WTC11 (cell line): ENCODE results near the gene CDCA4. TPM values are rescaled to one million over a fixed set of nuclear protein-coding genes. Genes with fewer than 3 reads are reported as not detected.
A peak's percentile ranks its signal among the peaks of the same experiment; 100 is the strongest.

Experiments
- ATAC-seq: fragments of 200-7000 bp; cut with Tn5 transposase; 2 replicates; pipeline ENCODE4 v1.10.0; 2021; ENCODE audit warnings: mild to moderate bottlenecking, moderate library complexity
- CTCF ChIA-PET: fragments of 300-600 bp; sonication (Branson Sonifier 250); formaldehyde crosslinking; loops from one replicate; lab custom pipeline; 2021; ENCODE audit warnings: antibody characterized with exemption; lab: Charles Lee
- POLR2A ChIA-PET: fragments of 350-600 bp; sonication (Branson Sonifier 250); formaldehyde crosslinking; loops from one replicate; lab custom pipeline; 2021; ENCODE audit warnings: antibody characterized with exemption; lab: Charles Lee
- DNase-seq: peaks from one replicate; pipeline ENCODE4 v3.0.0; 2021; ENCODE audit warnings: low spot score
- H3K27ac Mint-ChIP-seq: 2 replicates; pipeline ENCODE4 v1.8.0; 2021; ENCODE audit warnings: mixed read lengths
- H3K27me3 Mint-ChIP-seq: 2 replicates; pipeline ENCODE4 v1.8.0; 2021; ENCODE audit warnings: low read depth, mild to moderate bottlenecking, moderate library complexity, mixed read lengths
- H3K36me3 Mint-ChIP-seq: 2 replicates; pipeline ENCODE4 v1.8.0; 2021; ENCODE audit warnings: mixed read lengths
- H3K4me1 Mint-ChIP-seq: 2 replicates; pipeline ENCODE4 v1.8.0; 2022; ENCODE audit warnings: mixed read lengths
- H3K4me3 Mint-ChIP-seq: 2 replicates; pipeline ENCODE4 v1.8.0; 2021; ENCODE audit warnings: mild to moderate bottlenecking, moderate library complexity, mixed read lengths
- H3K9me3 Mint-ChIP-seq: 2 replicates; pipeline ENCODE4 v1.8.0; 2021; ENCODE audit warnings: mixed read lengths
- CBFB ChIP-seq: sonication (generic); formaldehyde crosslinking; IDR thresholded peaks from 2 replicates; pipeline ENCODE4 v1.8.1; 2022; ENCODE audit warnings: mild to moderate bottlenecking, low read depth, missing genetic modification reagents
- CREM ChIP-seq: sonication (generic); formaldehyde crosslinking; IDR thresholded peaks from 2 replicates; pipeline ENCODE4 v1.8.1; 2022; ENCODE audit warnings: mild to moderate bottlenecking, missing genetic modification reagents, moderate library complexity
- JUN ChIP-seq: sonication (generic); formaldehyde crosslinking; IDR thresholded peaks from 2 replicates; pipeline ENCODE4 v1.8.0; 2023; ENCODE audit warnings: mild to moderate bottlenecking, missing genetic modification reagents
- MXD4 ChIP-seq: fragments of 250-450 bp; sonication (Bioruptor Pico); IDR thresholded peaks from 2 replicates; pipeline ENCODE4 v1.8.0; 2021; ENCODE audit warnings: mild to moderate bottlenecking, moderate library complexity, borderline replicate concordance
- SP1 ChIP-seq: sonication (generic); formaldehyde crosslinking; conservative IDR thresholded peaks from 2 replicates; pipeline ENCODE4 v1.8.1; 2022; ENCODE audit warnings: missing genetic modification reagents
- ZNF219 ChIP-seq: sonication (generic); formaldehyde crosslinking; IDR thresholded peaks from 2 replicates; pipeline ENCODE4 v1.8.0; 2023; ENCODE audit warnings: missing genetic modification reagents, mild to moderate bottlenecking, borderline replicate concordance
- ZNF232 ChIP-seq: sonication (generic); formaldehyde crosslinking; IDR thresholded peaks from 2 replicates; pipeline ENCODE4 v1.8.0; 2022; ENCODE audit warnings: mild to moderate bottlenecking, missing genetic modification reagents
- ZNF263 ChIP-seq: sonication (generic); formaldehyde crosslinking; IDR thresholded peaks from 2 replicates; pipeline ENCODE4 v1.8.1; 2022; ENCODE audit warnings: low read depth, mild to moderate bottlenecking, moderate library complexity, missing genetic modification reagents
- ZNF423 ChIP-seq: fragments of 250-450 bp; sonication (Bioruptor Pico); IDR thresholded peaks from 2 replicates; pipeline ENCODE4 v2.1.2; 2022; ENCODE audit warnings: mild to moderate bottlenecking, moderate library complexity
- total RNA-seq: library from RNA; stranded (reverse); gene quantifications from 3 replicates; pipeline ENCODE4 v1.2.3, GENCODE V29; 2021
- TF ChIP-seq, protein P1 (sequence below): sonication (generic); formaldehyde crosslinking; IDR thresholded peaks from 2 replicates; pipeline ENCODE4 v1.8.0; 2023; ENCODE audit warnings: missing genetic modification reagents, mild to moderate bottlenecking, borderline replicate concordance
- TF ChIP-seq, protein P2 (sequence below): fragments of 250-450 bp; sonication (Bioruptor Pico); conservative IDR thresholded peaks from 2 replicates; pipeline ENCODE4 v1.9.0; 2021; ENCODE audit warnings: mild to moderate bottlenecking
- TF ChIP-seq, protein P3 (sequence below): sonication (generic); formaldehyde crosslinking; IDR thresholded peaks from 2 replicates; pipeline ENCODE4 v1.8.1; 2022; ENCODE audit warnings: low read depth, missing genetic modification reagents, borderline replicate concordance
- TF ChIP-seq, protein P4 (sequence below): sonication (generic); formaldehyde crosslinking; IDR thresholded peaks from 2 replicates; pipeline ENCODE4 v1.8.0; 2023; ENCODE audit warnings: mild to moderate bottlenecking, missing genetic modification reagents

Gene CDCA4
- total RNA-seq, 1 experiment from 2014 or later: 63.3 TPM

DNA sequence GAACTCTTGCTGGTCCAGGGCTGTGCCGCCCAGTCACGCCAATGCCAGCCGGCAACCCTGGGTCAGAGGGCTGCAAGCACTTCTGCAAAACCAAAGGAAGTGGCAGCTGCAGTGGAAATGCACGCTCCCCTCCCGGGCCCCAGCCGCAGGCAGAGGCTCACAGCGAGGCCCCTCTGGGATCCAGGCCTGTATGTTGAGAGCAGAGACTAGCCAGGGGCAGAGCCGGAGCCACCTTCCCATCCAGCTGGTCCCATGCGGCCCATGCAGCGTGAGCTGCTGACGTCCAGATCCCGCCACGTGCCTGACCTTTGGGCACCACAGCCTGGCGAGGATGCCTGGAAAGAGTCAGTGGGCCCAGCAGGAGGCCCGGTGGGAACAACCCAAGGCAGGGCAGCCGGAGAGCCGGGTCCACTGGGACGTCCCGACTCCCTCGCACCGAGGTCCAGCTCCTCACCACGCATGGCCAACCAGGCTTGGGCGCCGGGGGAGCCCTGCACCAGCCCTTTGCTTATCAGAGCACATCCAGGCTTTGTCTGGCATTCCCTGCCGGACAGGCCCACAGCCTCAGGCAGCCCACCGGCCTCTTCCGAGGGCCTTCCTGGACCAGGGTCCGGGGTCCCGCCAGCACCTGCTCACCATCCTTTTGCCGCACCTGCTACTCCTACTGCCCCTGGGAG, 40.0 kb upstream of the CDCA4 start (continued):
- TF ChIP-seq ZNF232: no peak
- TF ChIP-seq MXD4: no peak
- TF ChIP-seq CBFB (CRISPR knock-in tag): no peak
- TF ChIP-seq SP1 (CRISPR knock-in tag): no peak

DNA sequence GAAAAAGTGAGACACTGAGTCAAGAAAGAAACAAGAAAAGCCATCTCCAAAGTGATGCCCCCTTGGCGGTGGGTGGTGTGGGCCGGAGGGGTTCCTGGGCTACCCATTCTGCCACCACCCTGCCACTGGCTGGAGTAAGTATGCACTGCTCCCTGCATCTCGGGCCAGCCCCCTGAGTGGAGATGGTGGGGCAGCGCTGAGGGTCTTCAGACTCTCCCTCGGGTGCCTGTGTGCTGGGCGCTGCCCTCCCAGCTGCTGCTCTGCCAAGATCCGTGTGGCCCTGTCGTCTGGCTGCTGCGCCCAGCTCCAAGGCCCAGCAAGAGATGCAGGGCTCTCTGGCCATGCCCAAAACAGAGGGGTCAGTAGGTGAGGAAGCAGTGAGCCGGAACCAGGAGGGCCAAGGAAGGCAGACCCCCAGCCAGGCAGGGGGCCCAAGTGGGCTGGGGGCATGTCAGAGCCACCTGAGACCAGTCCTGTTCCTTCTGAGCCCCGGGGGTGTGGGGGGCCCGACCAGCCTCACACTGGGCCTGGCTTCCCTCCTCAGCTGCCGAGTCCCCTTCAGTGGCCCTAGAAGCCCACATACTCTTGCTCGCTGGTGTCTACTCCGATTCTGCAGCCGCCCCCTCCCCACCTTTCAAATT, 39.2 kb upstream of the CDCA4 start:
- Mint-ChIP-seq H3K4me1 (peaks cover 15% of the 10 kb centered on the region; the same call in 1 of the 2 replicates), H3K27ac (no peak overlapping the region), H3K9me3 (no peaks in the 10 kb centered on the region), H3K36me3 (no peaks in the 10 kb centered on the region)
- no peak for ATAC-seq
- TF ChIP-seq CREM (CRISPR knock-in tag) (no peak), ZNF263 (no peak), JUN (no peak), ZNF423 (CRISPR knock-in tag) (no peak)
- TF ChIP-seq, protein P1, sequence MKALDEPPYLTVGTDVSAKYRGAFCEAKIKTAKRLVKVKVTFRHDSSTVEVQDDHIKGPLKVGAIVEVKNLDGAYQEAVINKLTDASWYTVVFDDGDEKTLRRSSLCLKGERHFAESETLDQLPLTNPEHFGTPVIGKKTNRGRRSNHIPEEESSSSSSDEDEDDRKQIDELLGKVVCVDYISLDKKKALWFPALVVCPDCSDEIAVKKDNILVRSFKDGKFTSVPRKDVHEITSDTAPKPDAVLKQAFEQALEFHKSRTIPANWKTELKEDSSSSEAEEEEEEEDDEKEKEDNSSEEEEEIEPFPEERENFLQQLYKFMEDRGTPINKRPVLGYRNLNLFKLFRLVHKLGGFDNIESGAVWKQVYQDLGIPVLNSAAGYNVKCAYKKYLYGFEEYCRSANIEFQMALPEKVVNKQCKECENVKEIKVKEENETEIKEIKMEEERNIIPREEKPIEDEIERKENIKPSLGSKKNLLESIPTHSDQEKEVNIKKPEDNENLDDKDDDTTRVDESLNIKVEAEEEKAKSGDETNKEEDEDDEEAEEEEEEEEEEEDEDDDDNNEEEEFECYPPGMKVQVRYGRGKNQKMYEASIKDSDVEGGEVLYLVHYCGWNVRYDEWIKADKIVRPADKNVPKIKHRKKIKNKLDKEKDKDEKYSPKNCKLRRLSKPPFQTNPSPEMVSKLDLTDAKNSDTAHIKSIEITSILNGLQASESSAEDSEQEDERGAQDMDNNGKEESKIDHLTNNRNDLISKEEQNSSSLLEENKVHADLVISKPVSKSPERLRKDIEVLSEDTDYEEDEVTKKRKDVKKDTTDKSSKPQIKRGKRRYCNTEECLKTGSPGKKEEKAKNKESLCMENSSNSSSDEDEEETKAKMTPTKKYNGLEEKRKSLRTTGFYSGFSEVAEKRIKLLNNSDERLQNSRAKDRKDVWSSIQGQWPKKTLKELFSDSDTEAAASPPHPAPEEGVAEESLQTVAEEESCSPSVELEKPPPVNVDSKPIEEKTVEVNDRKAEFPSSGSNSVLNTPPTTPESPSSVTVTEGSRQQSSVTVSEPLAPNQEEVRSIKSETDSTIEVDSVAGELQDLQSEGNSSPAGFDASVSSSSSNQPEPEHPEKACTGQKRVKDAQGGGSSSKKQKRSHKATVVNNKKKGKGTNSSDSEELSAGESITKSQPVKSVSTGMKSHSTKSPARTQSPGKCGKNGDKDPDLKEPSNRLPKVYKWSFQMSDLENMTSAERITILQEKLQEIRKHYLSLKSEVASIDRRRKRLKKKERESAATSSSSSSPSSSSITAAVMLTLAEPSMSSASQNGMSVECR (CRISPR knock-in tag): no peak
- TF ChIP-seq, protein P2, sequence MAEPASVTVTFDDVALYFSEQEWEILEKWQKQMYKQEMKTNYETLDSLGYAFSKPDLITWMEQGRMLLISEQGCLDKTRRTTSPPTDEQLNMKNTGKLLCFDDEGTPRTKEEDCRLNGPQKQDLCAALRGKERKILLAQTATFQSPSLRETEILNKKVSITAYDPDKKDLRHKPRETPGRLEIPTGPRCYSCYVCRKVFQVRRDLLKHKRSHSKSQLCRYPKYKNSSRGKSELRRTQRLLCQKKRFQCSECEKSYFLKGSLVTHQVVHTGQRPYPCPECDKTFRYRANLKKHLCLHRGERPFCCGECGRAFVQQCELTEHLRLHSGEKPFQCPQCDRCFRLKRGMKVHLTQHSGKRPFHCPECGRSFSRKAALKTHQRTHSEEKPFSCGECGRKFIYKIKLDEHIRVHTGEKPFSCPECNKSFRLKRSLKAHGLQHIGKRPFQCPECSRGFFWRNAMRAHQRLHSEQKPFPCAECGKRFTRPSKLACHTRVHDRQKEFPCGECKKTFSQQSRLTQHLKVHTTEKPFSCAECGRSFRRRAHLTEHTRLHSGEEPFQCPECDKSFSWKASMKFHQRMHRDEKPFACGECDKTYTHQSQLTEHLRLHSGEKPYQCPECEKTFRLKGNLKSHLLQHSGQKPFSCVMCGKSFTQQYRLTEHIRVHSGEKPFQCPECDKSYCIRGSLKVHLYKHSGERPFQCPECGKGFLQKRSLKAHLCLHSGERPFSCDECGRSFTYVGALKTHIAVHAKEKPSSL (CRISPR knock-in tag): no peak
- TF ChIP-seq, protein P3, sequence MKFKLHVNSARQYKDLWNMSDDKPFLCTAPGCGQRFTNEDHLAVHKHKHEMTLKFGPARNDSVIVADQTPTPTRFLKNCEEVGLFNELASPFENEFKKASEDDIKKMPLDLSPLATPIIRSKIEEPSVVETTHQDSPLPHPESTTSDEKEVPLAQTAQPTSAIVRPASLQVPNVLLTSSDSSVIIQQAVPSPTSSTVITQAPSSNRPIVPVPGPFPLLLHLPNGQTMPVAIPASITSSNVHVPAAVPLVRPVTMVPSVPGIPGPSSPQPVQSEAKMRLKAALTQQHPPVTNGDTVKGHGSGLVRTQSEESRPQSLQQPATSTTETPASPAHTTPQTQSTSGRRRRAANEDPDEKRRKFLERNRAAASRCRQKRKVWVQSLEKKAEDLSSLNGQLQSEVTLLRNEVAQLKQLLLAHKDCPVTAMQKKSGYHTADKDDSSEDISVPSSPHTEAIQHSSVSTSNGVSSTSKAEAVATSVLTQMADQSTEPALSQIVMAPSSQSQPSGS (CRISPR knock-in tag): no peak
- TF ChIP-seq, all 79 proteins: peak for 0
- CTCF ChIA-PET: interaction anchor here (0.7 to 4.4 kb wide), 7 partner anchors 14 to 421 kb away, joined by 3 to 31 read pairs (median 7); no protein-coding TSS in a partner anchor
- no peak for DNase-seq
- peaks cover 23% of the 10 kb centered on the region for H3K27me3 Mint-ChIP-seq
- no peak overlapping the region for H3K4me3 Mint-ChIP-seq
- POLR2A ChIA-PET: no interaction called here

DNA sequence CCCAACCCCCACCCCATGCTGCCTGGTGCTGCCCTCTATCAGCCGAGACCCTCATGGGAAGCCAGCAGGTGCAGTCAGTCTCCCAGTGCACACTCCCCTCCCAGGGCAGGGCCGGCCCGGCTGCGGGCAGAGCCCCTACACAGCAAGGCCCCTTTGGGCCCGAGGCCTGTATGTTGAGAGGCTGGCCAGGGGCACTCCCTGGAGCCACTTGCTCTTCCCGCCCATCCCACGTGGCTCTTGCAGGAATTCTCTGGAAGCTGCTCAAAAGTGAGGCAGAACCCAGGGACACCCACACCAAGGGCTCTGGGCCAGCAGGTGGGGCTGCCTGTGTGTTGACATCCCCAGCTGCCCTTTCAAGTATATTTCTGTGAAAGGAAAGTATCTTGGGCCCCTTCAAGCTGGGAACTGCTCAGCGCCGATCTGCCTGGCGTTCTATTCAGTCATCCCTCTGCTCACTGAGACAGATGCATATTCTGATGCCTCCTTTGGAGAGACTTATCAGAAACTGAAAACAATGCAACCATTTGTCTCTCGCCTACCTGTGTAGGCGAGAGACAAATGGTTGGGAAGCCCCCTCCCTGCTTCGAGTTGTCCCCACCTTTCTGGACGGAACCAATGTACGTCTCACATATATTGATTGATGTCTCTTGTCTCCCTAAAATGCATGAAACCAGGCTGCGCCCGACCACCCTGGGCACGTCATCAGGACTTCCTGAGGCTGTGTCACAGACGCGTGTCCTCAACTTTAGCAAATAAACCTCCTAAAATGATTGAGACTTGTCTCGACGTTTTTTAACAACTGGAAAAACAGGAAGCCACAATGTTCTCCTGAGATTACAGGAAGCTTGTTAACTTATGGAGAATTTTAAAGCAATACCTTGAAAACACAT, 38.4 kb upstream of the CDCA4 start:
- POLR2A ChIA-PET: no interaction called here
- Mint-ChIP-seq H3K27ac (no peak overlapping the region), H3K36me3 (no peaks in the 10 kb centered on the region), H3K9me3 (no peaks in the 10 kb centered on the region), H3K4me1 (peaks cover 15% of the 10 kb centered on the region; the same call in 1 of the 2 replicates), H3K4me3 (no peak overlapping the region)
- DNase-seq: peak; percentile 46
- ATAC-seq: peak; percentile 76
- TF ChIP-seq ZNF219 (CRISPR knock-in tag): no peak
- TF ChIP-seq, protein P4, sequence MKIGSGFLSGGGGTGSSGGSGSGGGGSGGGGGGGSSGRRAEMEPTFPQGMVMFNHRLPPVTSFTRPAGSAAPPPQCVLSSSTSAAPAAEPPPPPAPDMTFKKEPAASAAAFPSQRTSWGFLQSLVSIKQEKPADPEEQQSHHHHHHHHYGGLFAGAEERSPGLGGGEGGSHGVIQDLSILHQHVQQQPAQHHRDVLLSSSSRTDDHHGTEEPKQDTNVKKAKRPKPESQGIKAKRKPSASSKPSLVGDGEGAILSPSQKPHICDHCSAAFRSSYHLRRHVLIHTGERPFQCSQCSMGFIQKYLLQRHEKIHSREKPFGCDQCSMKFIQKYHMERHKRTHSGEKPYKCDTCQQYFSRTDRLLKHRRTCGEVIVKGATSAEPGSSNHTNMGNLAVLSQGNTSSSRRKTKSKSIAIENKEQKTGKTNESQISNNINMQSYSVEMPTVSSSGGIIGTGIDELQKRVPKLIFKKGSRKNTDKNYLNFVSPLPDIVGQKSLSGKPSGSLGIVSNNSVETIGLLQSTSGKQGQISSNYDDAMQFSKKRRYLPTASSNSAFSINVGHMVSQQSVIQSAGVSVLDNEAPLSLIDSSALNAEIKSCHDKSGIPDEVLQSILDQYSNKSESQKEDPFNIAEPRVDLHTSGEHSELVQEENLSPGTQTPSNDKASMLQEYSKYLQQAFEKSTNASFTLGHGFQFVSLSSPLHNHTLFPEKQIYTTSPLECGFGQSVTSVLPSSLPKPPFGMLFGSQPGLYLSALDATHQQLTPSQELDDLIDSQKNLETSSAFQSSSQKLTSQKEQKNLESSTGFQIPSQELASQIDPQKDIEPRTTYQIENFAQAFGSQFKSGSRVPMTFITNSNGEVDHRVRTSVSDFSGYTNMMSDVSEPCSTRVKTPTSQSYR (CRISPR knock-in tag): peak; percentile 54
- TF ChIP-seq, all 79 proteins: peak for 1
- peaks cover 28% of the 10 kb centered on the region for H3K27me3 Mint-ChIP-seq
- CTCF ChIA-PET: interaction anchor here (0.7 to 4.4 kb wide), 16 partner anchors 9 to 421 kb away, joined by 3 to 31 read pairs (median 4); no protein-coding TSS in a partner anchor
